Left ventricle myocardium inferior (tissue), 1 donor: Measurements from ENCODE around the gene SCN7A. TPM values are rescaled to one million over a fixed set of nuclear protein-coding genes. Genes with fewer than 3 reads are reported as not detected.

Experiments
- DNase-seq: peaks from one replicate; pipeline ENCODE4 v3.0.0-alpha.2; 2020
- H3K27ac ChIP-seq: fragments of 200-600 bp; replicated peaks from 2 replicates; pipeline ENCODE4 v1.8.0; 2021
- H3K27me3 ChIP-seq: fragments of 200-600 bp; 2 replicates; pipeline ENCODE4 v1.8.0; 2021; ENCODE audit warnings: low read depth
- H3K36me3 ChIP-seq: fragments of 200-600 bp; 2 replicates; pipeline ENCODE4 v1.8.0; 2021
- H3K4me1 ChIP-seq: fragments of 200-600 bp; 2 replicates; pipeline ENCODE4 v1.8.0; 2021
- H3K4me3 ChIP-seq: fragments of 200-600 bp; 2 replicates; pipeline ENCODE4 v1.8.0; 2021; ENCODE audit warnings: mild to moderate bottlenecking, moderate library complexity
- H3K9me3 ChIP-seq: fragments of 200-600 bp; replicated peaks from 2 replicates; pipeline ENCODE4 v1.8.0; 2021
- CTCF ChIP-seq: fragments of 200-600 bp; IDR thresholded peaks from 2 replicates; pipeline ENCODE4 v1.8.0; 2021; ENCODE audit warnings: antibody characterized with exemption, mild to moderate bottlenecking, borderline replicate concordance
- intact Hi-C: fragments of 100-400 bp; cut with micrococcal nuclease; formaldehyde crosslinking; loops from one replicate; pipeline ENCODE4 v1.11.0; 2022
- total RNA-seq: library from RNA; stranded (reverse); fragmentation: NEBNext Ultra II Directional; extraction: Animal tissue kit (Norgen Biotek cat#: 25700); gene quantifications from one replicate; pipeline ENCODE4 v1.2.1, GENCODE V29; 2021
- donor health status: DM: no; HTN: yes; CAD: no; lungs with severe emphysema.

The SCN7A gene
- total RNA-seq, 1 donor from 2014 or later = 22.3 TPM

GRCh38 chr2:166436976-166437375, 57.1 kb downstream of the SCN7A start:
- H3K4me3 ChIP-seq = no peak overlapping the region
- intact Hi-C loops = no loop called here
- H3K4me1 ChIP-seq = no peaks in the 10 kb centered on the region
- no peak overlapping the region for H3K27ac ChIP-seq
- DNase-seq = no peak
- H3K36me3 ChIP-seq = peaks cover 4% of the 10 kb centered on the region
- no peak for TF ChIP-seq CTCF
- H3K27me3 ChIP-seq = no peaks in the 10 kb centered on the region
- no peaks in the 10 kb centered on the region for H3K9me3 ChIP-seq

DNA sequence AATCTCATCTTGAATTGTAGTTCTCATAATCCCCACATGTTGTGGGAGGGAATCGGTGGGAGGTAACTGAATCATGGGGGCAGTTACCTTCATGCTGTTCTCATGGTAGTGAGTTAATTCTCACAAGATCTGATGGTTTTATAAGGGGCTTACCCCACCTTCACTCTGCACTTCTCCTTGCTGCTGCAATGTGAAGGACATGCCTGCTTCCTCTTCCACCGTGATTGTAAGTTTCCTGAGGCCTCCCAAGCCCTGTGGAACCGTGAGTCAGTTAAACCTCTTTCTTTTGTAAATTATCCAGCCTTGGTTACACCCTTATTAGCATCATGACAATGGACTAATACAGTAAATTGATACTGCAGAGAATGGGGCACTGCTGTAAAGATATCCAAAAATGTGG, 57.9 kb downstream of the SCN7A start:
- Histone ChIP-seq H3K4me3 (no peak overlapping the region), H3K4me1 (no peaks in the 10 kb centered on the region), H3K27ac (no peak overlapping the region), H3K36me3 (peaks cover 2% of the 10 kb centered on the region), H3K27me3 (no peaks in the 10 kb centered on the region), H3K9me3 (no peaks in the 10 kb centered on the region)
- TF ChIP-seq CTCF = no peak
- no peak for DNase-seq
- intact Hi-C loops = no loop called here

DNA sequence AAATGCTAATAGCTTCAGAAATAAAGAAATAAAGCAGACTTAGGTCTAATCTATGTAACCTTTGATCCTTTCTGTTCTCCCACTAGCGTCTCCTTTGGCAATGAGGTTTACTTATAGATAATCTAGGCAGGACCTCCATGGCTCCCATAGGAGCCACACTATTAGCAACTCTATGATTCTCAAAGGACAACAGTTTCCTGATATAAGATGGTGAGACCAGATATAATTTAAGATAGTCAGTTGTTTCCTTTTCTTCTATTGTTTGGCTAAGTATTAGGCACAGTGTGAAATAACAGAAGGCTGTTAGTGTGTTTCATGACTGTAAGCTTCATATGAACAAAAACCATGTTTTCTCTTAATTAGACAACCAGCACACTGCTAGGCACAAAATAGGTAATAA, 59.6 kb downstream of the SCN7A start:
- Histone ChIP-seq H3K27me3 (no peaks in the 10 kb centered on the region), H3K4me1 (no peaks in the 10 kb centered on the region), H3K27ac (no peak overlapping the region), H3K9me3 (no peaks in the 10 kb centered on the region), H3K4me3 (no peak overlapping the region), H3K36me3 (no peaks in the 10 kb centered on the region)
- DNase-seq = no peak
- intact Hi-C loops = no loop called here
- no peak for TF ChIP-seq CTCF

GRCh38 chr2:166433457-166433856, 60.6 kb downstream of the SCN7A start:
- Histone ChIP-seq H3K27me3 (no peaks in the 10 kb centered on the region), H3K36me3 (no peaks in the 10 kb centered on the region), H3K4me1 (no peaks in the 10 kb centered on the region), H3K4me3 (no peak overlapping the region), H3K9me3 (no peaks in the 10 kb centered on the region), H3K27ac (no peak overlapping the region)
- intact Hi-C loops = no loop called here
- no peak for TF ChIP-seq CTCF
- no peak for DNase-seq

- no peak overlapping the region for H3K27ac ChIP-seq
- DNase-seq = no peak
- no peaks in the 10 kb centered on the region for H3K4me1 ChIP-seq
- no peaks in the 10 kb centered on the region for H3K36me3 ChIP-seq
- no peaks in the 10 kb centered on the region for H3K9me3 ChIP-seq
- intact Hi-C loops = no loop called here
- H3K27me3 ChIP-seq = no peaks in the 10 kb centered on the region
- H3K4me3 ChIP-seq = no peak overlapping the region
- no peak for TF ChIP-seq CTCF
Measured at GRCh38 chr2:166432331-166432730, 61.7 kb downstream of the SCN7A start.

DNA sequence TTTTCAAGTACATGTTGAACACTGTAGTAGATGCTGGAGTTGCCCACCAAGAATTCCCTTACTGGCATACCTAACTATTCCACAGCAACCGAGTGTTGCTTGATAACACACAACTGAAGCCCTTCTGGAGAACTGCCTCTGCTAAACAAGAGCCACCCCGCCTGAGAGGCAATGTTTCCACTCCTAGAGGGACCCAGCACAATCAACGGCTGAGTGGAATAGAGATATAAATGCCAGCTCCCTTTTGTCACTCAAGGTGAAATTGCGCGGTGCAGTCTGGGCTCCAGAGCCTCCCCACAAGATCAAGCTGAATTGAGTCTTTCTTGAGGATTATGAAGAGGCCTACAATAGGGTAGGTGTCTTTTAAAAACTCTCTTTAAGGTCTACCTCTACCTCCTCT, 69.2 kb downstream of the SCN7A start:
- Histone ChIP-seq H3K4me3 (no peak overlapping the region), H3K9me3 (no peaks in the 10 kb centered on the region), H3K4me1 (no peaks in the 10 kb centered on the region), H3K27me3 (no peaks in the 10 kb centered on the region), H3K27ac (no peak overlapping the region), H3K36me3 (no peaks in the 10 kb centered on the region)
- intact Hi-C loops = loop anchor here (10.0 kb wide), 1 partner anchor 90 kb away; no protein-coding TSS in a partner anchor
- DNase-seq = no peak
- TF ChIP-seq CTCF = no peak
